Measurements from ENCODE around the gene BRD4. TPM values are rescaled to one million over a fixed set of nuclear protein-coding genes. Genes with fewer than 3 reads are reported as not detected.

BRD4 gene
- total RNA-seq, 4 donors from 2014 or later = 7.7 to 38.2 (median 31.3) TPM

DNA sequence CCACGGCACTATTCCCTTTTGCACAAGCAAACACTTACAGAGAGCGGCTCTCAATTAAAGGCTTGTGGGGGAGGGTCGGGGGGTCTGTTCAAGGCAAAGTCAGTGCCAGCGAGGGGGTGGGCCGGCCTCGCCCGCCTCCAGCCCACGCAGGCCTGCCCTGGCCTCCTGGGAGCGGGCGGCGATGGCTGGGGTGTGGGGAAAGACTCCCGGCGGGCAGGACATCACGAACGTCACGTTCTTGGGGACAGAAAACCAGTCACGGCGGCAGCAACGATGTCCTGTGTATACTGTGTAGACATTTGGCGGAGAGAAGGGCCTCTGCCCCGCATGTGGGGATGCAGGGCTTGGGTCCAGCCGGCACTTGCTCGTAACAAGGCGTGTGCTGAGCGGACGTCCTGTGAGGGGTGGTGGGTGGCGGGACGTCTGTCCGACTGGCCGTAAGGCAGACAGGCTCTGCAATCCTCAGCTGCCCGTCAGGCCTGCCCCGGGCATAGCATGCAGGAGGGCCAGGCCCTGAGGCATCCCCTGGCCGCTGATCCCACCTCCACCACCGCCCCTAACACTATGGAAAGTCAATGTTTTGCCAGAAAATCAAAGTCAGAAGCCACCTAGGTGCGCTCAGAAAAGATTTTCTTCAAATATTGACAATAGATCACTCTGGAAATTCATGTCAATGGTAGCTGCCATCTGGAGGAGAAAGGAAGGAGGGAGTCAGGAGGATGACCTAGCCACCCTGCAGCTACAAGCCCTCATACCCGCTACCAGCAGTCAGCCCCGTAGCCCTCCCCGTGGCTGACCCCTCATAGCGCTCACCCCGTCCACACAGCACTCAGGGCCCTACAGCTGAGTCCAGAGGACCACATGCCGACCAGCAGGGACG is 94.3 kb downstream of the BRD4 start:
- Histone ChIP-seq H3K4me3 (no peak overlapping the region), H3K27me3 (peaks cover 0 to 10% (median 0%) of the 10 kb centered on the region in 4 donors), H3K9me3 (no peaks in the 10 kb centered on the region), H3K4me1 (peaks cover 0 to 15% (median 5%) of the 10 kb centered on the region in 3 donors), H3K27ac (no peak overlapping the region), H3K36me3 (peaks cover 41 to 82% (median 47%) of the 10 kb centered on the region in 3 donors)
- TF ChIP-seq CTCF (IDR thresholded peaks at IDR 0.05) (no peak), POLR2A (IDR thresholded peaks at IDR 0.05) (no peak)
- 80 to 86% methylated on average over 7 to 25 of the region's 42 CpGs for WGBS, 2 donors
- intact Hi-C loops (cut with DNase I) = no loop called here
- DNase-seq = no peak

GRCh38 chr19:15236886-15237285 is 95.5 kb downstream of the BRD4 start:
- H3K27ac ChIP-seq = no peak overlapping the region
- peaks cover 0 to 21% (median 1%) of the 10 kb centered on the region in 4 donors for H3K27me3 ChIP-seq
- H3K36me3 ChIP-seq = peaks cover 34 to 71% (median 41%) of the 10 kb centered on the region in 3 donors
- peaks cover 9 to 26% (median 15%) of the 10 kb centered on the region in 3 donors for H3K4me1 ChIP-seq
- 86 to 87% methylated on average over 9 of the region's 9 CpGs for WGBS, 2 donors
- no peak for TF ChIP-seq CTCF (IDR thresholded peaks at IDR 0.05)
- TF ChIP-seq POLR2A (IDR thresholded peaks at IDR 0.05) = no peak
- H3K4me3 ChIP-seq = no peak overlapping the region
- intact Hi-C loops (cut with DNase I) = no loop called here
- DNase-seq = no peak
- no peaks in the 10 kb centered on the region for H3K9me3 ChIP-seq

DNA sequence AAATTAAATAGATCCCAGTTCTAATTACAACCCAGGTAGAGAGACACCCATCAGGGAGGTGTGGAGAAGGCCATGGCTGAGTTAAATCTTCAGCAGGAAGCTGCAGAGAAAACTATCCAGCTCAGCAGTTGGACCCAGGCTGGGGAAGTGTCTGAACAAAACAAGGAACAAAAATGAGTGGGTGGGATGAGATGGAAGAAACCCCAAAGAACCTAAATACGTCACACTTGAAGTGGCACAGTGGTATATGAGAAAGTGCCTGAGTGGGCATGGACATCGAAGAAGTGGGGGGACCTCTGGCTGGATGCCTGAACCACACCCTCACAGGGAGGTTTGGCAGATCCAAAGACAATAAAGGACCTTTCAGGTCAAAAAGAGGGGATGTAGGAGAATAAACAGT is 96.6 kb downstream of the BRD4 start:
- no peaks in the 10 kb centered on the region for H3K9me3 ChIP-seq
- H3K4me3 ChIP-seq = no peak overlapping the region
- intact Hi-C loops (cut with DNase I) = no loop called here
- H3K36me3 ChIP-seq = peaks cover 34 to 60% (median 34%) of the 10 kb centered on the region in 3 donors
- DNase-seq = no peak
- no peak overlapping the region for H3K27ac ChIP-seq
- TF ChIP-seq CTCF (IDR thresholded peaks at IDR 0.05) (no peak), POLR2A (IDR thresholded peaks at IDR 0.05) (no peak)
- WGBS, 2 donors = 65 to 78% methylated on average over 2 of the region's 2 CpGs
- H3K4me1 ChIP-seq = peaks cover 12 to 37% (median 19%) of the 10 kb centered on the region in 3 donors
- peaks cover 0 to 31% (median 1%) of the 10 kb centered on the region in 4 donors for H3K27me3 ChIP-seq

DNA sequence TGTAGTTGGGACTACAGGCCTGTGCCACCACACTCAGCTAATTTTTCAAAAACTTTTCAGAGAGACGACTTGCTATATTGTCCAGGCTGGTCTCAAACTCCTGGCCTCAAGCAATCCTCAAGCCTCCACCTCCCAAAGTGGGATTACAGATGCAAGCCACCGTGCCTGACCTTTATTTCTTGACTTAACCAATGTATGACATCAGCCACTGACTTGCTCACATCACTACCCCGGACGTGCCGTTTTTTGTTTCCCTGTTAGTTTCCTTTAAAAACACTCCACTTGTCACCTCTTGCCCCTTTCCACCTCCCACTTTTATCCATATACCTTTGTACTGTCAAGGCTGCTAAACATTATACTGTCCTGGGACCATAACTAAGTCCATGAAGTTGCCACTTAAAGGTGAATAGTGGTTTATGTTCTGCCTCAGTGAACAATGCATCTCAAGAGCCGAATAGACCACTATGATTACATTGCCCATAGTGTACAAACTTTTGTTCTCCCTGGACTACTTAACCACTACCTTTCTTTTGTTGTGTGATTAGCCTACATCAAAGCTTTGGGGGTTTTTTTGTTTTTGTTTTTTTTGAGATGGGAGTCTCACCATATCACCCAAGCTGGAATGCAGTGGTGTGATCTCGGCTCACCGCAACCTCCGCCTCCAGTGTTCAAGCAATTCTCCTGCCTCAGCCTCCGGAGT is 97.8 kb downstream of the BRD4 start:
- Histone ChIP-seq H3K4me1 (peaks cover 12 to 39% (median 19%) of the 10 kb centered on the region in 3 donors), H3K36me3 (peaks cover 23 to 54% (median 31%) of the 10 kb centered on the region in 3 donors), H3K9me3 (no peaks in the 10 kb centered on the region), H3K27me3 (peaks cover 0 to 31% (median 1%) of the 10 kb centered on the region in 4 donors), H3K4me3 (no peak overlapping the region), H3K27ac (peak overlapping the region in 1 of 4 donors; percentile 88)
- TF ChIP-seq CTCF (IDR thresholded peaks at IDR 0.05) (no peak), POLR2A (IDR thresholded peaks at IDR 0.05) (no peak)
- DNase-seq = no peak
- intact Hi-C loops (cut with DNase I) = no loop called here
- 59 to 65% methylated on average over 10 of the region's 10 CpGs for WGBS, 2 donors

GRCh38 chr19:15231271-15231670 is 101.1 kb downstream of the BRD4 start:
- no peak for TF ChIP-seq POLR2A (IDR thresholded peaks at IDR 0.05)
- no peak for TF ChIP-seq CTCF (IDR thresholded peaks at IDR 0.05)
- Histone ChIP-seq H3K4me3 (peak overlapping the region; percentile 41 to 62 (median 50)), H3K27ac (peak overlapping the region; percentile 64 to 88 (median 79)), H3K4me1 (peaks cover 12 to 39% (median 19%) of the 10 kb centered on the region in 3 donors), H3K36me3 (peaks cover 8 to 37% (median 8%) of the 10 kb centered on the region in 3 donors), H3K27me3 (peaks cover 0 to 31% (median 1%) of the 10 kb centered on the region in 4 donors), H3K9me3 (no peaks in the 10 kb centered on the region)
- intact Hi-C loops (cut with DNase I) = no loop called here
- no peak for DNase-seq
- 66 to 69% methylated on average over 4 to 10 of the region's 10 CpGs for WGBS, 2 donors
